GM19035 (cell line): ENCODE results near the gene OLFML2B.

Experiments
- ATAC-seq: cut with Tn5 transposase; IDR thresholded peaks from one replicate; pipeline ENCODE4 v1.9.1; 2021; ENCODE audit not compliant: unreplicated experiment

The OLFML2B gene

DNA sequence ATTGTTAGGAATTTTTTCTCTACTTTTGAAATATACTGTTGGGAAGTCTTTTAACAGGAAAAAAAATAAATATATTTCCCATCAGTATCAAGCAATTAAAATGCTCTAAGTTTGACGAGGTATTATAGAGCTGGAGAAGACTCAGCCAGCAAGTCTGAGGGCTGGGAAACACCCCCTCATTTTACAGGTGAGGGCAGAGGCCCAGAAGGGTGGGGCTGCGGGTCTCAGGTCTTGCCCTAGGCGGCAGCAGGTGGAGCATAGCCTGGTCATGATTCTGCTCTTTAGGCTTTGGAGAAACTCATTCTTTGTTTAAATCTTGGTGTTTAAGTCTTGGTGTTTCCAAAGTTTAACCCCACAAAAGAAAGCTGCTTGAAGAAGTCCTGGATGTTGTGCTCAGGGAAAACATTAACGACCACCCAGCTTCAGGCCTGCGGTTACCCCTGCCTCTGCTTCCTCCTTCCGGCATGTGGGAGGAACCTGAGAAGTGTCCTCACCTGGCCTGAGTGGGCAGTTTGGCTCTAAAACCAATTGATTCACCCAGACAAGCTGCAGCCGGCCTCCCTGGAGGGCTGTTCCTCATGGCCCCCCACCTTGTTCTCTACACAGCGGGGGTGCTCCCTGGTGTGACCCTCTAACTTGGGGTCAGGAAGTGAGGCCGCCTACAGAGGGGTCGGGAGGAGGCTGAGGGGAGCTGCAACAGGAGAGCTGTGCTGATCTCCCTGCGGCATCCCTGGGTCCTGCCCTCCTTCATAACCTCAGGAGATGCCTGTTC lies 41.7 kb downstream of the OLFML2B start:
- no peak for ATAC-seq

DNA sequence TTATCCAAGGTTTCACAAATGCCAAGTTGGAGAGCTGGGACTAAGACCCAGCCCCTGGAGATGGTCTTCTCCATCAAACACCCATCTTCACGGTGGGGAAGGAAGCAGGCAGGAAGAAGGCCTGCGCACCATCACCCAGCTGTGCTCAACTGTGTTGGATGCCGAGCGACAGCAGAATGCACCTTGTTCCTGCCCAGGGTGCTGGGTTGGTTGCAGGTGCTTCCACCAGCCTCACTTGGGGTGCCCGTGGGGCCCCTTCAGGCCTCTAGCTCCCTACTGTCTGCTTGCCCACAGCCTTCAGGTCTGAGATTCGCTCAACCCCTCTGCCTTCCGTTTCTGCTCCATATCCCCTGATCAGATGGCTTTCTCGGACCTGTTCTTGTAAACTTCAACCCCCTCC lies 42.5 kb downstream of the OLFML2B start:
- no peak for ATAC-seq

DNA sequence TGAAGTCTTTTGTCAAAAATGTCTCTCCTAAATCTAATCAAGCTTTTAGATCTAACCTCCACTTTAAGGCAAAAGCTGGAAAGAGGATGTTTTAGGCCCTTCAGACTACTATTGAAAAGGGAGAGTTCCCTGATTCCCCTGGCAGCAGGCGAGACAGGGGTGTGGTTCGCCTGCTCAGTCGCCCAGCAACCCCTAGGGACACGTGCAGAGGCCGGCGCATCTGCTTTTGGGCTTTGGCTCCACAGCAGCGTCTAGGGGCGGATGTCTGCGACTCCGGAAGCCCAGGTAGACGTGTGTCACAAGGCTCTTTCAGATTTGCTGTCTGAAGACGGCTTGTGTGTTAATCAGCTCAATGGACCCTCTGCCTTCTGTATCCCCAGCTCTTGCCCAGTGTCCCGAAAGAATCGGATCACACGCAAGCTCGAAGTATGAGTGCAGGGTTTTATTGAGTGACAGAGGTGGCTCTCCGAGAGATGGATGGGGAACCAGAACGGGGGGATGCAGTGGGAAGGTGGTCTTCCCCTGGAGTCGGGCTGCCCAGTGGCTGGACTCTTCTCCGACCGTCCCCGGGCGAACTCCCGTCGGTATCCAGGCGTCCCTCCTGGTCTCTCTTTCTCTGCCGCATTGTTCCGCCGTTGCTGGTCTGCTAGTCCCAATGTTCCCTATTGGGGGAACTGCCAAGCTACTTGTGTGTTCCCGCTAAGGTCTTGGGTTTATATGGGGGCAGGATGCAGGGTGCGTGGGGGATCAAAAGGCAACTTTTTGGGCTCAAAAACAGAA lies 45.5 kb downstream of the OLFML2B start:
- no peak for ATAC-seq

DNA sequence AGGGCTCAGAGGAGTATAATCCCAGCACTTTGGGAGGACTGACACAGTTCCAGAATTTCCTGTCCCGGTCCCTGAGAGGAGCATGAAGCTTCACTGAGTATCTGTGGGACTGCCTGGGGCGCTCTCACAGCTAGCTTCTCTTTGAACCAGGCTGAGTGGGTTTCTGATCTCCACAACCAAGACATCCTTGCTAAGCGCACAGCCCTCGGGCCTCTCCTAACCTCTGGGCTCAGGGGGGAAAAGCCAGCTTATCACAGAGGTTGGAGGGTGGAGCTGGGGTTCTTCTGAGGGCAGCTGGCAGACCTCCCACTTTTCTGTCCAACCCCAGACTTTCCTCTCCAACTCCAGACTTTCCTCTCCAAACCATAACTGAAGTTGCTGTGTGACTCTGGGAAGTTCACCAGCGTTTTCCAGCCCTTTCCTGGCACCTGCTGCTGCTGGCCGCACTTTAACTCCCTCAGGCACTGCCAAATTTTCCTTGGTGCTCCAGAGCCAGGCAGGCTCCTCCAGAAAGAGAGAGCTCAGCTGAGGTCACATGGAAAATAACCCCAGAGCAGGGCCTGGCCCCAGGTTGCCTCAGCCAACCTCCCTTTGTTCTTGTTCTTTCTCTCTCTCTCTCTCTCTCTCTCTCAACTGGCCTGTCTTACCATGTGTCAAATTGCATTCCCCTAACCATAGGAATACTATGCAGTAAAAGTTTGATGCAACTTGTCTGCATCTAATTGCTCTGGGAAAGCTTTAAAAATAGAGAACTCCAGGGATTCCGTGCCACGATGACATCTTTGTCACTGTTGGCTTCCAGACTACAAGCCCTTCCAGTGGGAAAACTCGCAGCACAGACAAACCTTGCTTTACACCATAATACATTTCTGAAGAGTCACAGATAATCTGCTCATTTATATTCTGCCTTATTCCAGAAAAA lies 49.5 kb downstream of the OLFML2B start:
- ATAC-seq: no peak

DNA sequence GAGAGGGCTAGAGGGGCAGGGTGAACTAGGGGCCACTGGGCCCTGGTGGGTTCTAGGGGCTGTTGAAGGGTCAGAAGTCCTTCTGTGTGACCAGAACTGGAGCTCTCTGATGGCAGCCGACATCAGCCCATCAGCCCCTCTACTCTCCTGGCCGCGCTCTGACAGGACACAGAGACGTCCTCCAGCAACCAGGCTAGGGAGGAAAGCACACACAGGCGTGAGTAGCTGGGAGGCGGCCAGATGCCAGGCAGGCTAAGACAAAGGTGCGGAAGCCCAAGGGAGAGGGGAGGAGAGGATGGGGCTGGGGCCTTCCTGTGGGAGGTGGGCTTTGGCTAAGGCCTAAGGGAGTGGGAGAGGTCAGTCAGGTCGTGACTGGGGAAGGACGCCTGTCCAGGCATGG lies 50.8 kb downstream of the OLFML2B start:
- ATAC-seq: no peak

DNA sequence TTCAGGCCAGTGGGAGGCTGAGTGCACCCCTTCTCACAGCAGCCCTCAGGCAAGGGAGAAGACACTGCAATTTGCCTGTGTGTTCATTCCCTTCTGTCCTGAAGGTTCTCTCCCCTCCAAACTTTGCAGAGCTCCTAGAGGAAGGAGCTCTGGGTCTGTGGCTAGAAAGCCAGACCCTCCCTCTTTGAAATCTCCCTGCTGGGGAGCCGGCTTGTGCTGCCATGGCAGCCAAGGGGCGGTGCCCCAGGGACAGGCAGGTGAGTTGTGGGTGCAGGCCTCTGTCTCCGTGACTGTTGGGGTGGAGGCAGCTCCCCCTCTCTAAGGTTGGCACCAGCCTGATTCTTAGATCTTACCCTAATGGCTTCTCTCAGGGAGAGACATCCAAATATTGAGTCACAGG lies 53.0 kb downstream of the OLFML2B start:
- no peak for ATAC-seq

DNA sequence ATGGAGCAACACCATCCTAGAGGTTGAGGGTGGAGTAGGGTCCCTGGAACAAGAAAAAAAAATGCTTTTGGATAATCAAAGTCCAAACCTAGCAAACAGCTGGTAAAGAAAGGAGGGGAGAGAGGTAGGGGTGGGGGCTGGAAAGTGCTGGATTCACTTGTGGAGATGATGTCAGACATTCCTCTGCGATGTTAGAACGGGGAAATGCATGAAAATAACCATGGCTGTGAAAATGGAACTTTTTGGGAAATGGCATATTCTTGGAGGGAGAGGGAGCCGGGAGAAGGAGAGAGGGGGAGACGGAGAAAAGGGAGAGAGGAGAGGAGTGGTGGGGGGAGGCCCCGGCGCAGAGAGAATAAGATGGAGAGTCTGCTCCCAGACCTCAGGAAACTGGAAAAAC lies 53.6 kb downstream of the OLFML2B start:
- no peak for ATAC-seq

DNA sequence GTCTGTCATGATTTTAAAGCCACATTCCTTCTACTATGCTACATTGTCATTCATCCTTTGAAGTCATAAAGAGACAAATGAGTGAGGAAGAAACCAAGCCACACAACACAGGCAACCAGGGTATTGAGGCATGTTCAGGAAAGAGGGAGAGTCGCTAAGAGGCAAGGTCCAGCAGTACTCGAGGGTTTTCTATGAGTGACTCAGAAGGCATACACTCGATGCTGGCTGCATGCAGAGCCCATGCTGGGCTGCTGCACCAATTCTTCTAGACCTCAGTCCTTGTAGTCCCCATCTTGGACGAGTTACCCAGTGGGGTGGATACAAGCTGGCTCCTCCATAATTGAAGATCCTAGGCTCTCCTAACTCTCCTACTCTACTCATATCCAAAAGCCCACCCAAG lies 57.6 kb downstream of the OLFML2B start:
- ATAC-seq: no peak

DNA sequence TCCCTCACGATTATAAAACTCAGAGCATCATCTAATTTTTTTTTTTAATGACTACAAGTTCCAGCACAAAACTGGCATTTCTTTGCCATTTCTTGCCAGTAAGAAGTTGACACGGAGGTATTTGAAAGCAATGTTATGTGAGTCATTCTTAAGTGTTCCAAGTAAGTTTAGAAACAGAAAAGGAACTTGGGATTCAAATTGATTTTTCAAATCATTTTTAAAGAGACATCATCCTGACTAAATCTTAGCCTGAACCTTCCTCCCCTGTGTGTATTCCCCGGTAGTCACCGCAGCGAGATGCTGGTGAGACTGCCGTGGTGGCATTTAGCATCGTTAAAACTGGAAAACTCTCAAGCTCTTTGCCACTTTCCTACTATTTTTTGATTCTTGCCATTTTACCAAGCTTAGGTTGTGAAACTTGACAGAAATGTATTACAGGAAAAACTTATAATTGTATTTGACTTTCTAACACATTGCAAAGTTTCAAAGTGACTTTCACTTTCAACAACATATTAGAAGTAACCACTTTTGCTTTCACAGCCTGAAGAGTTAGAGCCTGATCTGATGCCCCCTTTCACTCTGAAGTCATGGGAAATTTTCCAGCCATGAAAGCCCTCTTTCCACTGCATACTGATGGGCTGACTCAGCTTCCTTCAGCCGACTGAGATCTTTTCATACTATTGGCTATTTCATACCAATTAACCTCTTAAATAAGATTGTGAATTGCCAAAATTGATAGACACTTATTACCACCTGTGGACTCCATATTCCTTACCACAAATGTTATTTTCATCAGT lies 61.4 kb downstream of the OLFML2B start:
- peak; percentile 70 for ATAC-seq

DNA sequence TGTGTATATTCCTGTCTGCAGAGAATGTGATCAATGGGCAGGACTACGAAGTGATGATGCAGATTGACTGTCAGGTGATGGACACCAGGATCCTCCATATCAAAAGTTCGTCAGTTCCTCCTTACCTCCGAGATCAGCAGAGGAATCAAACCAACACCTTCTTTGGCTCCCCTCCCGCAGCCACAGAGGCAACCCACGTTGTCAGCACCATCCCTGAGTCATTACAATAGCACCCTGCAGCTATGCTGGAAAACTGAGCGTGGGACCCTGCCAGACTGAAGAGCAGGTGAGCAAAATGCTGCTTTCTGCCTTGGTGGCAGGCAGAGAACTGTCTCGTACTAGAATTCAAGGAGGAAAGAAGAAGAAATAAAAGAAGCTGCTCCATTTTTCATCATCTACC lies 65.2 kb downstream of the OLFML2B start:
- ATAC-seq: no peak

DNA sequence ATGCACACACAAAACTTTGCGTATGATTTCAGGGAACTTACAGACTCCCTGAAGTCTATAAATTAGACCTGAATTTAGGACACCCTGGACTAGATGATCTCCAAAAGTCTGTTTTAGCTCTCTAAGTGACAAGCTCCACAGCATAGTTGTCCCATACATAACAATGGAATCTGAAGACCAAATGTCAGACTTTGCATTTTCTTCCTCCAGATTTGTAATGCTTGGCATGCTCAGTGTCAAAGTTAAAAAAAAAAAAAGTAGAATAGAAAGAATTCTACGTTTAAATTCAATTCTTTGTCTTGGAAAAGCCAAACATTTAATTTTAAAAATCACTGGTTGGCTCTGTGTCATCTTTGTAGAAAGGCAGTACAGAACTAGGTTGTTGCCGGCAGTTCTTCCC lies 66.7 kb downstream of the OLFML2B start:
- no peak for ATAC-seq

DNA sequence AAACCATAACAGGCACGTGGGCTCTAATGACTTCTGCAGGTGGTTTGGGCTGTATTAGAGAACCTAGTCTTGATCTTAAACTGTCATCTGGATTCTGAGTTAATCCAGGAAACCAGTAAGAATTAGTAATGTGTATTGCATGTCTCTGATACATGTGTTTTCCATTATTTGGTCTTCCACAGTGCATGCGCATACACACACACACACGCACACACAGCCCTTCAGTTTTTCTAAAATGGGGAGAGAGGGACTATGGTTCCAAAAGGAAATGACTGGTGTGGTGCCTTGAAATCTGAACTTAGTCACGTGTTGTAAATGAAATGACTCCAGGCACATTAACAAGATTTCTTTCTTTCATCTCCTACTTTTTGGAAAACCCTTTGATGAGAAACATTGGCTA lies 67.6 kb downstream of the OLFML2B start:
- no peak for ATAC-seq

DNA sequence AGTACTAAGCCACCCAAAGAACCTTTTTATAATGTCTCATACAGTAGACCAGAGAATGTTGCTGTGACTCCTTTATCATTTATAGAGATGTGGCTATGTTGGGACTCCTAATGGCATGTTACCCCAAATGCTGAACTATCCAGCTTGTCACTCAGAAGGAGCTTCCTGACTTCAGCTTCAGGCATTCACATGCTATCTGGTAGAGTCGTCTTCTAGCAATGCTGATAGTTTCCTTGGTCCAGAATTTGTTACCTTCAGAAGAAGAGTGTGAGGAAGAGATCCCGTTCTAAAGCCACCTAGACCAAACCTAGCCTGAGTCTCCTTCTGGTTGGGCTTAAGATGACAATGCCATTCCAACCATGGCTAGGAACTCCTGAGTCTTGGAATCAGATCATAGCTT lies 68.1 kb downstream of the OLFML2B start:
- no peak for ATAC-seq

DNA sequence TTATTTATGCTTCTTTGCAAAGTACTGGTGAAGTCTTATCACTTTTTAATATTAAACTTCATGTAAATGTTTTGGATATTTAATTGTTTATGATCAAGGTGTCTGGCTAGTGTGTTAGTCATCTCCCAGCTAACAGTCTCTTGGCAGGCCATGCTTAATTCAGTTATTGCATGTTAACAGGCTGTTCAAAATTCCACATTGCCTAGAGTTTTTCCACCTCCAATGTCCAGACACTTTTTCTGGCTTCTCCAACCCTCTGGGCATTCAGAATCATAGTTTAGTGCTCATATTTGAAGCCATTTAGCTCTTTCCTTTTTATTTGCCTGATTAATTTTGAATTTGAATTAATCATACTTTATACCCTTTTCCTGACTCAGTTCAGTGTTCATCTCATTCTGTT lies 69.2 kb downstream of the OLFML2B start:
- ATAC-seq: no peak

DNA sequence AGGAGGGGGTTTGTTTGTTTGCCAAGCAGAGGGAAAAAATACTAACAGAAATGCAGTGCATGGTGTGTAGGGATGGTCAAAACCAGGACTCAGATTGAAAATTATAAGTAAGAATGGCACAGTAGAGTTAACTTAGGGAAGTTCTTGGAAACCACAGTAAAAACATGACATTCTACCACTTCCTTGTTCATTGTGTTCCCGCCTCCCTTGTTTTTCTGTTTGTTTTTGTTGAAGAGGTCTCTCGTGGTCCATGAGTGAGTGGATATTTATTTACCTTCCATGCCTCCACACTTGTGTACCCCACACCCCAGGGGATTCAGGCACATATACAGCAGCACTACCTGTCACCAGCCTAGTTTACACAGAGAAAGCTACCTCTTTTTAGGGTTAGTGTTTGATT lies 69.6 kb downstream of the OLFML2B start:
- no peak for ATAC-seq

DNA sequence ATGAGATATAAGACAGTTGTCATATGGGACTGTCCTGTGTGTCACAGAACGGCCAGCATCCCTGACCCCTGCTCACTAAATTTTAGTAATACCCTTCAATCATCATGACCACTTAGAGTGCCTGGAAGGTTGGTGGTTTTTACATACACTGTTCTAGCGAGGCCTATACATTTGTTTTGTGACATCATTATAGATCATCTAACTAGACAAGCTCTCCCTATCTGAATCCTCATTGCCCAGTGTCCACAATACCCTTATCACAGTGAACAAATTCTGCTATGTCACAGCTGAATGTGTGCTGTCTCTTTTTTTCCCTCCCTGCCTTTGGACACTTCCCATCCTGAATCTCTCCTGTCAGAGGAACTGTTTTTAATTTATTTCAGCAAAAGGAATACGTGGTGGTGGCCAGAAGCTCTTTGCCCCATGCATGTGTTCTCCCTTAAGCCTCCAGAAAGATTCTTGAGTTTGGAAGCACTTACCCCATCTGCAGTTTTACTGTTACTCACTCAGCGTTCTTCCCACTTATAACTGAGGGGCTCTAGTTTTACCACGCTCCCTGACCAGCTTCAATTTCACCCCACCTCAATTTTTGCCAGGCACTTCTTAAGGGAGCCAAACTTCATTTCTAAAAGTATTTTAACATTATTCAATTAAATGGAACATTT lies 70.3 kb downstream of the OLFML2B start:
- ATAC-seq: no peak

DNA sequence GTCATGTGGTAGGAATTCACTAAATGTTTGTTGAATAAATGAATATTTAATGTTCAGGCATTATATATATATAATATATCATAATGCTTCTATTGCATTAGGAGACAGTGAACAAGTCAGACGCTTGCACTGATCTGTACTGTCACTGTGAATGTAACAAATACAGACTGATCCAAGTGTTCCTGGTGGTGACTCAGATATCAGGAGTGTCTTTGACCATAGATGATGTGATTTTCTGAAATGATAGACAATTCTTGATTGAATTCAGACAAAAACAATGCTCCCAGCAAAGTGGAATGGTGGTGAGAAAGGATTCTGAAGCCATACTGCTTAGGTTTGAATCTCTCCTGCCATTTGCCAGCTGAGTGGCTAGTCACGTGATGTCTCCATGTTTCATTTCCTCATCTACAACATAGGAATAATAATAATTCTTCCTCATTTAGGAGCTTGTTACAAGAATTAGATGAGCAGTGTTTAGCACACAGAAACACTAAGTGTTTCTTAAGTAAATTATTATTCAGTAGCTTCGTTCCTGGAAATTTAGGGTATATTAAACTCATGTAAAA lies 71.0 kb downstream of the OLFML2B start:
- no peak for ATAC-seq

DNA sequence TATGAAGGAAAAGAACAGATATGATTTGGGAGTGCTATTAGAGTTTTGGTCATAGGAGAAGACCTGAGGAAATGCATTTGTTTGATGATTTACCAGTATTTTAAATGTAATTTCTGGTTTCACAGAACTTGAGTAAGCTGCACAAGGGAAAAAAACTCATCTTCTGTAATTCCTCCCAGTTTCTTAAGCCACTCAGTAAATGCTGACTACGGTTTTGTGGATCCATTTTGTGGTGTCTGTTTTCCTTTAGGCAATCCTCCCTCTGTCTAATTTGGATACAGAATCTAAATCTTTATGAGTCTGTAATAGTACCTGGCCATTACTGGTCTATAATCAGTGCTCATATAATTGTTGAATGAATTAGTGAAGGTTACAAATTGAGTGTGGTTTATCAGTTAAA lies 72.0 kb downstream of the OLFML2B start:
- ATAC-seq: no peak

DNA sequence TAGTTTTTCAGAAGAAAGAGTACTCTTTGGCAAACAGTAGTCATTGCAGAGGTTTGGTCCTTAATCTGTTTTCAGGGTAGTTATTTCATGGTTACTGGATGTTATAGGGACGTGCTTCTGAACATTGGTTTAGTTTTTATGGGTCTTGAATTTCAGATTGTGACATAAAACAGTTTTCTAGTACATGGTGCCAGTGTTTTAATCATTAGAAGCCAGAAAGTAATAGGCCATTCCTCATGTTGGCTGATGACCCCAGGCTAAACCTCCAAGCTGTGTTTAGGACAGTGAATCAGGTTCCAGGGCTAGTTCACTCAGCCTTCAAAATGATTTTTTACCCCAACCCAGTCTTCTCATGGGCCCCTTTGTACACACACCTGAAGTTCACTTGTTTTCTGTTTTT lies 73.3 kb downstream of the OLFML2B start:
- no peak for ATAC-seq

DNA sequence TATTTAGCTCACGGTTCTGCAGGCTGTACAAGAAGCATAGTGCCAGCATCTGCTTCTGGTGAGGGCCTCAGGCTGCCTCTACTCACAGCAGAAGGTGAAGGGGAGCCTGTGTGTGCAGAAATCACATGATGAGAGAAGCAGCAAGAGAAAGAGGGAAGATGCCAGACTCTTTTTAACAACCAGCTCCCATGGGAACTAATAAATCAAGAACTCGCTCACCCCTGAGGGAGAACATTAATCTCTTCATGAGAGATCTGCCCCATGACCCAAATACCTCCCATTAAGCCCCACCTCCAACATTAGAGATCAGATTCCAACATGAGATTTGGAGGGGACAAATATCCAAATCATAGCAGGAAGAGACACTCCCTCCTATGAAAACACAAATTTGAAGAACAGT lies 74.1 kb downstream of the OLFML2B start:
- no peak for ATAC-seq
